ENCODE data around the gene PAIP2.

The PAIP2 gene

DNA sequence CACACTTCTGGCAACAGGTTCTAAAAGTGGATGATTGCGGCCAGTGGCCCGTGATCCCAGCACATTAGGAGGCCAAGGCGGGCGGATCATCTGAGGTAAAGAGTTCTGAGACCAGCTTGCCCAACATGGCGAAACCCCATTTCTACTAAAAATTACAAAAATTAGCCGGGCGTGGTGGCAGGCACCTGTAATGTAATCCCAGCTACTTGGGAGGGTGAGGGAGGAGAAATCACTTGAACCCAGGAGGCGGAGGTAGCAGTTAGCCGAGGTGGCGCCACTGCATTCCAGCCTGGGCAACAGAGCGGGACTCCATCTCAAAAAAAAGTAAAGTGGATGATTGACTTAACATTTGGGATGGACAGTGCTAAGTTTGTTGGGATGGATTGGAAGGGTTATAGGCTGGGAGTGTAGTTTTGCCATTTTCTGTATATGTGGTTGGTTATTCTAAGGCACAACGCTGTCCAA is 44.8 kb upstream of the PAIP2 start:
- no peak overlapping the region; the same call in 1 of the 2 replicates for H3K4me3 ChIP-seq (ENCODE audit: low read depth, low read length)
- TF ChIP-seq, protein P1, sequence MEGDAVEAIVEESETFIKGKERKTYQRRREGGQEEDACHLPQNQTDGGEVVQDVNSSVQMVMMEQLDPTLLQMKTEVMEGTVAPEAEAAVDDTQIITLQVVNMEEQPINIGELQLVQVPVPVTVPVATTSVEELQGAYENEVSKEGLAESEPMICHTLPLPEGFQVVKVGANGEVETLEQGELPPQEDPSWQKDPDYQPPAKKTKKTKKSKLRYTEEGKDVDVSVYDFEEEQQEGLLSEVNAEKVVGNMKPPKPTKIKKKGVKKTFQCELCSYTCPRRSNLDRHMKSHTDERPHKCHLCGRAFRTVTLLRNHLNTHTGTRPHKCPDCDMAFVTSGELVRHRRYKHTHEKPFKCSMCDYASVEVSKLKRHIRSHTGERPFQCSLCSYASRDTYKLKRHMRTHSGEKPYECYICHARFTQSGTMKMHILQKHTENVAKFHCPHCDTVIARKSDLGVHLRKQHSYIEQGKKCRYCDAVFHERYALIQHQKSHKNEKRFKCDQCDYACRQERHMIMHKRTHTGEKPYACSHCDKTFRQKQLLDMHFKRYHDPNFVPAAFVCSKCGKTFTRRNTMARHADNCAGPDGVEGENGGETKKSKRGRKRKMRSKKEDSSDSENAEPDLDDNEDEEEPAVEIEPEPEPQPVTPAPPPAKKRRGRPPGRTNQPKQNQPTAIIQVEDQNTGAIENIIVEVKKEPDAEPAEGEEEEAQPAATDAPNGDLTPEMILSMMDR (IDR thresholded peaks at IDR 0.05; ENCODE audit: insufficient read depth, low read depth, low read length, missing control alignments), result no peak
- DNase-seq (ENCODE audit: low read depth), result no peak

GRCh38 chr5:139297439-139298133 is 44.1 kb upstream of the PAIP2 start:
- TF ChIP-seq, protein P1 (IDR thresholded peaks at IDR 0.05; ENCODE audit: insufficient read depth, low read depth, low read length, missing control alignments), result no peak
- no peak overlapping the region; the same call in 1 of the 2 replicates for H3K4me3 ChIP-seq (ENCODE audit: low read depth, low read length)
- no peak for DNase-seq (ENCODE audit: low read depth)

DNA sequence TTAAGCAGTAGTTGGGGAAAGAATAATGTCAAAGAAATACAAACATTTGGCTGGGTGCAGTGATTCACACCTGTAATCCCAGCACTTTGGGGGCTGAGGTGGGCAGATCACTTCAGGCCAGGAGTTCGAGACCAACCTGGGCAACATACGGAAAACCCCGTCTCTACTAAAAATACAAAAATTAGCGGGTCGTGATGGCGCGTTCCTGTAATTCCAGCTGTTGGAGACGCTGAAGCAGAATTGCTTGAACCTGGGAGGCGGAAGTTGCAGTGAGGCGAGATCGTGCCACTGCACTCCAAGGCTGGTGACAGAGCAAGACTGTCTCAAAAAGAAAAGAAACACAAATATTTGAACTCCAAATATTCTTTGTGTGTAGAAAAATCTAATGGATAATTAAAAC is 43.4 kb upstream of the PAIP2 start:
- H3K4me3 ChIP-seq (ENCODE audit: low read depth, low read length), result no peak overlapping the region; the same call in 1 of the 2 replicates
- TF ChIP-seq, protein P1 (IDR thresholded peaks at IDR 0.05; ENCODE audit: insufficient read depth, low read depth, low read length, missing control alignments), result no peak
- DNase-seq (ENCODE audit: low read depth), result no peak

DNA sequence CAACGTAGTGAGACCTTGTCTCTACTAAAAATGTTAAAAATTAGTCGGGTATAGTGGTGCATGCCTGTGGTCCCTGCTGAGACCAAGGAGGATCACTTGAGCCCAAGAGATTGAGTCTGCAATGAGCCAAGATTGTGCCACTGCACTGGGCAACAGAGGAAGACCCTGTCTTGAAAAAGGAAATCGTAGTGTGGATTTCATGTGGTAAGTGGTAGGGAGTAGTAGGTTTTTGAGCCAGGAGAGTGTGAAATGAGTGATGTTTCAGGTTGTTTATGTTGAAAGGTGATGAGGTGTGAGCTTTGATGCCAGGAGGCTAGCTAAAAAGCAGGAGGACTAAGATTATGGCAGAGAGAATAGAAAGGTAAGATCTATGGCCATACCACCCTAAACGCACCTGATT is 42.2 kb upstream of the PAIP2 start:
- TF ChIP-seq, protein P1 (IDR thresholded peaks at IDR 0.05; ENCODE audit: insufficient read depth, low read depth, low read length, missing control alignments), result no peak
- no peak overlapping the region for H3K4me3 ChIP-seq (ENCODE audit: low read depth, low read length)
- no peak for DNase-seq (ENCODE audit: low read depth)

GRCh38 chr5:139301808-139302499 is 39.7 kb upstream of the PAIP2 start:
- no peak for DNase-seq (ENCODE audit: low read depth)
- H3K4me3 ChIP-seq (ENCODE audit: low read depth, low read length), result no peak overlapping the region
- TF ChIP-seq, protein P1 (IDR thresholded peaks at IDR 0.05; ENCODE audit: insufficient read depth, low read depth, low read length, missing control alignments), result no peak

DNA sequence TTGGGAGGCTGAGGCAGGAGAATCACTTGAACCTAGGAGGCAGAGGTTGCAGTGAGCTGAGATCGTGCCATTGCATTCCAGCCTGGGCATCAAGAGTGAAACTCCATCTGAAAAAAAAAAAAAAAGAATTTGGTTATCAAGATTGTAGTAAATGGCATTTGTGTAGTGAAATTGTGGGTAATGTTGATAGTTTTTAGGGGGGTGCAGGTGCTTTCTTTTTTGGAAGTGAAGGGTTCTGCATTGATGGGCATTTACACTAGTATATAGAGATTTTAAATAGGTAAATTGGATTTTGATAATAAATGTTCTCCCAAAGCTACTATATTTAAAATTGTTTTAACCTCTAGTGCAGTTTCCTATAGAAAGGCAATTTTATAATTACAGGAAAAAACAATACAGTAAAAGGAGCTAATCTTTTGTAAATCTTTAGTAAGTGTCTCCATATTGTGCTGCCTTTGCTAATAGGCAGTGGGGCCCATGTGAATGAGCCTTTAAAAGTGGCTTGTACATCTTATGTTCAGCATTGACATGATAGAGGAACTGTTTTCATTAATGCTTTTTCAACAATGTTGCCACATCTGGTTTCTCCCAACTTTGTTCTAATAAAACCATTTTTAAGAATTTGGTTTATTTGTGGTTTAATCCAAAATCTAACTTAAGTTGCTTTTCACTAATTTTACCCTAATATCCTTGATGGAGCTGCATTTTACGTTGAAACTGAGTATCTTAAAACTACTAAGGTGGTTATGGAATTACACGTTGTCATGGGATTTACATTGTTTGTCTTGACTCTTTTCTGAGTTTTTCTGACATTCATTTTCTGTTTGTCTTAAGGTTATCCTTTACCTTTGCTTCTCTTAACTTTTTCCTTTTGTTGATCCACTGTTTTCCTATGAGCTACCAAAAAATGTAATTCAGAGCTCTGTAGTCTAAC is 37.0 kb upstream of the PAIP2 start:
- no peak for DNase-seq (ENCODE audit: low read depth)
- TF ChIP-seq, protein P1 (IDR thresholded peaks at IDR 0.05; ENCODE audit: insufficient read depth, low read depth, low read length, missing control alignments), result no peak
- no peak overlapping the region for H3K4me3 ChIP-seq (ENCODE audit: low read depth, low read length)
